ENCODE results near the gene FAM229B. TPM values are rescaled to one million over a fixed set of nuclear protein-coding genes. Genes with fewer than 3 reads are reported as not detected.

Gene FAM229B
- total RNA-seq, 2 donors from 2014 or later = 0.49 to 3.3 TPM

DNA sequence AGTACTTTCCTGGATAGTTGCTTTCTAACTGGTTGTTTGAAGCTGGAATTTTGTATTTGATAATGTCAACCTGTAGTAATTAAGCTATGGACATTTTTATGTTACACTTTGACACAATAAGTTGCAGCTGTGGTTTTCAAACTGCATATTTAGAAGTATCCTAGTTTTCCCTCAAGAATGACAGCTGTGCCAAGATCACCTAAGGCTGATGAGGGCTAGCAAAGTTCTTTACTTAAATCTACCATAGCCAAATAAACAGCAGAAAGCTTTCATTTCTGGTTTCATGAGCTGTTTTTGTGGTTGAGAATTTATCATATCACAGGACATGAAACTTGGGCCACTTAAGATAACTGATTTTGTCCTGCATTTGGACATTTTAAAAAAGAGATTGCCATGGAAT lies 30.6 kb downstream of the FAM229B start:
- intact Hi-C loops (cut with DNase I, micrococcal nuclease) = no loop called here
- DNase-seq = no peak
- no peak for ATAC-seq

DNA sequence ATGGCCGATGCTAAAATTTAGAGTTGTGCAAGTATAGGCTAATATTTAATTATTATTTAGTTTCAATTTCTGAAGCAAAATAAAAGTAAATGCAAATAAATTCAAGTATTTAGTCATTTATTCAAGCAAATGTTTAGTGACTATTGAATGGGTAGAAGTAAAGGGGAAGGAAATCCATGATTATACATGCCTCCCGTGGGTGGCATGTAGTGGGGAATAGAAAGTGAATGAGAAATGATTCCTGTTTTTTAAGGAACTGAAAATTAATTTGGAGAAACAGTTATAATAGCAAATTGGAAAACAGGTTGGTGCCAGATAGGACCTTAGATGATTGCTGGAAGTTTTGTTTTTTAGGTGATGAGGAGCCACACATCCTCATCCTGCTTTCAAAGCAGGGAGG lies 35.4 kb downstream of the FAM229B start:
- no peak for DNase-seq
- intact Hi-C loops (cut with DNase I, micrococcal nuclease) = no loop called here

GRCh38 chr6:112123982-112124381 lies 36.6 kb downstream of the FAM229B start:
- intact Hi-C loops (cut with DNase I, micrococcal nuclease) = no loop called here
- ATAC-seq = no peak
- DNase-seq = no peak

More for the DNA sequence above, 35.4 kb downstream of the FAM229B start:
- no peak for ATAC-seq

DNA sequence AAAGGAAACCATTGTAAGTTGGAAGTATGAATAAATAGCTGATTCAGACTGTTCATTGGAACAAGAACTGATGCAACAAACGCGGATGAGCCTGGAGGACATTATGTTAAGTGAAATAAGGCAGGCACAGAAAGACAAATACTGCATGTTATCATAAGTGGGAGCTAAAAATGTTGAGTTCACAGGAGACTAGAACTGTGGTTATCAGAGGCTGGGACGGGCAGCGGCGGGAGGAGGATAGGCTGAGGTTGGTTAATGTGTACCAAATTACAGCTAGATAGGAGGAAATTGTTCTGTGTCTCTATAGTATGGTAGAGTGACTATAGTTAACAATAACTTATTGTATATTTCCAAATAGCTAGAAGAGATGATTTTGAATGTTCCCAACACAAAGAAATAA lies 40.8 kb downstream of the FAM229B start:
- intact Hi-C loops (cut with DNase I, micrococcal nuclease) = no loop called here
- ATAC-seq = peak; percentile 76
- no peak for DNase-seq

DNA sequence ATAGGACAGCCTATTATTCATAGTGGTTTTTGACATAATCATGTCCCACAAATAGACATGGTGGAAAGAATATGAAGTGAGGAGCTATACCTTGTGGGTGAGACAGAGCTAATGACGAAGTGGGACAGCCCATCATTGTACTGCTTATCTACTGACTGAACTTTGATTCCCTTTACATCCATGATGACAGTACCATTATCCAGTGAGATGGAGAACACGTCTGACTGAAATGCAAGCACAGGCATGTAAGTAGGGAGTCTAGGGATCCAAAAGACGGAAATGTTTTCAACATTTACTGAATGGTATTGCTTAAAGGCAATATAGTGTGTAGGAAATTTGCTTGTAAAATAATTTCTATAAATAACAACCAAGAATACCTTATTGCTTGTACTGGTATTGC lies 43.5 kb downstream of the FAM229B start:
- ATAC-seq (no peak), DNase-seq (no peak)
- intact Hi-C loops (cut with DNase I, micrococcal nuclease) = no loop called here

DNA sequence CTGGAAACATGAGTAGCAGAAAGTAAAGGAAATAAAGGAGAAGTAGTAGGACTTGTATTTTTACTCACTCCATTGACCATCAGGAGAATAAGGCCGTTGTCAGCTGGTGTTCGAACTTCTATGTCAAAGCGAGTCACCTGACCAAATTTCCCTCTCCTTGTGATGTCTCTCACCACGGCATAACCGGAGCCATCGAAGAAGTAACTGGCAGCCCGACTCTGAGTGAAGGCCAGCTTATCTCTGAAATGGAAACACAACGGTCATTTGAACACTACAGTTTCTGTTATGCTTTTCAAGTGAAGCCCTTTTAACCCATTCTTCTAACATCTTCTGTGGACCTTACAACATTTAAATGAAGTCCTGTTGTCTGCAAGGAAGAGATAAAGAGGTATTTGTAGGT lies 51.7 kb downstream of the FAM229B start:
- no peak for DNase-seq
- no peak for ATAC-seq
- intact Hi-C loops (cut with DNase I, micrococcal nuclease) = no loop called here

DNA sequence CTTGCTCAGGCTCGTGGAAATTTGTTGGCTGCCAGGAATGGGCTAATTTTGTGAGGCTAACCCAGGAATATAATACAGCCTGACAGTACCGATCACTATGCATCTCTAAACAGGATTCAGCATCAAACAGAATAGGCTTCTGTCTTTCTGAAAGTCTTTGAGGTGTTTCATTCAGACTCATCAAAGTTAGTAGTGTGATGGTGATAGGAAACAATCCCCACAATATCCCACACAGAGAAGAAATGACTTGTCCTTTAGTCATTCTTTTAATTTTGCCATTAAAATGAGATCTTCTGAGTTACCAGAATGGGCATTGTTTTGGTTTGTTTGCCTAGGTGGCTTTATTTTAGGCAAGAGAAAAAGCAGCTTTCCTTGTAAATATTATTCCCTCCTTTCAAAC lies 54.3 kb downstream of the FAM229B start:
- intact Hi-C loops (cut with DNase I, micrococcal nuclease) = no loop called here
- DNase-seq (no peak), ATAC-seq (no peak)

- intact Hi-C loops (cut with DNase I, micrococcal nuclease) = no loop called here
- ATAC-seq (peak; percentile 25), DNase-seq (no peak)
Measured at GRCh38 chr6:112144145-112144926, 56.9 kb downstream of the FAM229B start.

DNA sequence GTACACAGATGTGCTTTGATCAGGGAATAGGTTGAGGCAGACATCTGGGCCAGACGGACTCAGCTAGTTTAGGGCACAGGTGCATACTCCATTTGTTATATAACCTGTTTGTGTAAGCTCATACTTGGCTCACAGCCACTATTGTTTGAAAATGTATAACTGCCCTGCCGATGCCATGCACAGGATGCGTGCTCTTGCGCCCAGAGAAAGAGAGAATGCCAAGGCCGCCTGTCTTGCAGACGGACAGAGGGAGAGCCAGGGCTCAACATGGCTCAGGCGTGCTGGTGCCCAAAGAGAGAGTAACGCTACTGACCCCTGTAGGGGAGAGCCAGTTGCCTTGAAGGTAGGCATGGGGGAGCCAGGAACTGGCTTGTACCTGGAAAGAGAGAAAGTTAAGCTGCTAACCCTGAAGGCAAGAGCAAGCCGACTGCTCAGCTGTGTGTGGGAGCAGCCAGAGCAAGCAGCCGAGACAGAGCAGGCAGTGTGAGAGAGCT lies 57.7 kb downstream of the FAM229B start:
- intact Hi-C loops (cut with DNase I, micrococcal nuclease) = no loop called here
- DNase-seq (no peak), ATAC-seq (no peak)

- DNase-seq (no peak), ATAC-seq (no peak)
- intact Hi-C loops (cut with DNase I, micrococcal nuclease) = no loop called here
Measured at GRCh38 chr6:112148103-112148502, 60.7 kb downstream of the FAM229B start.

GRCh38 chr6:112149236-112149635 lies 61.8 kb downstream of the FAM229B start:
- ATAC-seq = no peak
- intact Hi-C loops (cut with DNase I, micrococcal nuclease) = no loop called here

GRCh38 chr6:112149719-112150263 lies 62.4 kb downstream of the FAM229B start:
- DNase-seq = no peak
- ATAC-seq = no peak
- intact Hi-C loops (cut with DNase I, micrococcal nuclease) = no loop called here

More at GRCh38 chr6:112149236-112149635, 61.8 kb downstream of the FAM229B start:
- DNase-seq = no peak

GRCh38 chr6:112150363-112150762 lies 63.0 kb downstream of the FAM229B start:
- intact Hi-C loops (cut with DNase I, micrococcal nuclease) = no loop called here
- DNase-seq = no peak
- ATAC-seq = no peak

Other genes starting within 250 kb of the FAM229B start
- gene FYN, start 214.1 kb upstream of the FAM229B start, total RNA-seq = 10 to 100 TPM; 16.0 to 23.8 TPM
- gene CCN6, start 33.5 kb upstream of the FAM229B start, total RNA-seq = not detected
- 1 to 10 TPM; 8.7 to 9.1 TPM for gene TUBE1, start 109 bp upstream of the FAM229B start, total RNA-seq
- gene LAMA4, start 167.0 kb downstream of the FAM229B start, total RNA-seq = 10 to 100 TPM; 12.4 to 31.8 TPM

Data from left colon (tissue), 2 donors.